Activated naive CD8-positive, alpha-beta T cell treated with anti-CD3 and anti-CD28 coated beads, Interleukin-2, amount 50 U/mL, for 16 hours (primary cell): ENCODE results near the gene EVC2.

Experiments used
- DNase-seq: peaks from one replicate; pipeline ENCODE4 v3.0.0-alpha.2; 2020; ENCODE audit warnings: low read depth, low spot score

Gene EVC2

DNA sequence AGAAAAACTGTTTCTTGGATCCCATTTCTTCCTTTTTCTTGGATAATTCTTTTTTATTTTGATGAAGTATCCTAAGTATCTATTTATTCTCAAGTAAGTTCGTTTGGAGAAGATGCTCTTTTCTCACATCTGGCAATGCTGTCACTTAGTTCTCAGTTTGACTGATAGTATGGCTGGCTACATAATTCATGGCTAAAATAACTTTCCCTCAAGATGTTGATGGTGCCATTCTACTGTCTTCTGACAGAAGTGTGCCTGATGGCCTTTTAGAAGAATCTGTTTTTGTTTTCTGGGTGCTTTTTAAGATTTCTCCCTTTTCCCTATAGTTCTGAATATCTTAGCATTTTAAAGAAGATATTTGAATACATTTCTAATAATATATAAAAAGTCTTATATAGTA is 41.6 kb downstream of the EVC2 start:
- no peak for DNase-seq

DNA sequence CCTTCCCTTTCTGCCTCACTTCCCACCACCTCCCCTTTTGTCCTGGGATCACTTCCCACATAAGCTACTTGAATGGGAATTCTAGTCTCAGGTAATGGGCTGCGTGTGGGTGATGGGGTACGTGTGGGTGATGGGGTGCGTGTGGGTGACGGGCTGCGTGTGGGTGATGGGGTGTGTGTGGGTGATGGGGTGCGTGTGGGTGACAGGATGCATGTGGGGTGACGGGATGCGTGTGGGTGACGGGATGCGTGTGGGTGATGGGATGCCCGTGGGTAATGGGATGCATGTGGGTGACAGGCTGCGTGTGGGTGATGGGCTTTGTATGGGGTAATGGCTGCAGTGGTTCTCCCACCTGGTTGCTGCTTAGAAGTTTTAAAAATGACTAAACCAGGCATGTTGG is 43.6 kb downstream of the EVC2 start:
- DNase-seq: no peak

DNA sequence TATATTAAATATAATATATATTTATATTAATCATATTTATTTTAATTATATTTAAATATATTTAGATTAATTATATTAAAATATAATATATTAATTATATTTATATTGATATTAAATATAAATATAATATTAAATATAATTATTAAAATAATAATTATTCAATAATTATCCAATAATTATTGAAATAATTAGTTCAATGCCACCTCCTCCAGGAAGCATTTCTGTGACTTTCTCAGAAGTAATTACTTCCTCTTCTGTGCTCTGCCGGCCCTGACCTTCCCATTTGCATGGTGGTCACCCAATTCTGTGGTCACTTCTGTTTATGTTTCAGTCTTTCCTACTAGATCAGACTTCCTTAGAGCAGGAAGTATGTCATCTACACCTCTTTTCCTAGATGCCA is 45.8 kb downstream of the EVC2 start:
- DNase-seq: no peak

DNA sequence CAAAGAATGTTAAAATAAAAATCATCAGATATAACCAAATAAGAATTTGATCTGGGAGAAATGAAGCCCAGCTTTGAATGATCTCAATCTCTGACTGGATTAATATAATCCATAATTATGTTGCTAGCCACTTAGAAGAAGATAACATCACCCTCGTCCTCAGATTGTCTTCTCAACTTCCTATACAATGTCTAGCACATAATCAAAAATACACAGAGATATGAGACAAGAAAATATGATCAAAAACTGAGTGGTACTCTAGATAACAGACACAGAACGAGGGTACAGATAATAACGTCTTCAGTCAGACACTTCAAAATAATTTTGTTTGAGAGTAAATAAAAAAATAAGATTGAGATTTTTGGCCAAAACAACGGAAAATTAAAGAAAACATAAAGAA is 47.1 kb downstream of the EVC2 start:
- DNase-seq: no peak

GRCh38 chr4:5660185-5660584 is 48.2 kb downstream of the EVC2 start:
- no peak for DNase-seq

DNA sequence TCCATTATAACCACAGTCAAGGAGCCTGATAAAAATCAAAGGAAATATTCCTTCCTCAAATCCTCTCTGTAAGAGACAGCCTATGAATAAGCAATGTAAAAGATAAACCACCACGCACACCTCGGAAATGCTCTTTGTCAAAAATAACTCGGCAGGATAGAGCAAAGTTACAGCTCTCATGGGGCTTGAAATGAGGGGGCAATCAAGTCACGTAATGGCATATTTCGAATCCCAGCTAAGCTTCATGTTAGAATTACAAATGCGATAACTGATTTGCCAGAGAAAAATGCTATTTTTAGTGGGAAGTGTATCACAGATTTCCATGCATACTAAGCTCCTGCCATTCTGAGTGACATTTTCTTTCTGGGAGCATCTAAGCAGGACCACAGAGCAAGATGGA is 49.4 kb downstream of the EVC2 start:
- no peak for DNase-seq

- DNase-seq: no peak
These were observed 51.9 kb downstream of the EVC2 start for GRCh38 chr4:5656415-5656814.

GRCh38 chr4:5654791-5655190 is 53.6 kb downstream of the EVC2 start:
- DNase-seq: no peak

GRCh38 chr4:5651089-5651488 is 57.3 kb downstream of the EVC2 start:
- DNase-seq: no peak

GRCh38 chr4:5650040-5650439 is 58.3 kb downstream of the EVC2 start:
- no peak for DNase-seq

GRCh38 chr4:5647351-5647750 is 61.0 kb downstream of the EVC2 start:
- no peak for DNase-seq

DNA sequence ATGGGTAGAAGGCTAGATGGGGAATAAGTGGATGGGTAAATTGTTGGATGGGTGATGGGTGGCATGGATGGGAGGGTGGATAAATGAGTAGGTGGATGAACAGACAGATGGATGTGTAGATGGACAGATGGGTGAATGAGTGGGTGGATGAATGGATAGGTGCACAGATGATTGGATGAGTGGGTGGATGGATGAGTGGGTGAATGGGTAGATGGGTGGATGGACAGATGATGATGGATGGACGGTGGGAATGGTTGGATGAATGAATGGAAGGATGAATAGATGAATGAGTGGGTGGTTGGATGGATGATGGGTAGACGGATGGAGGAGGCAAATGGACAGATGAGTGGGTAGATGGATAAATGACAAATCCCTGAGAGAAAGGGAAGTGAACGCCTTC is 68.3 kb downstream of the EVC2 start:
- DNase-seq: no peak

DNA sequence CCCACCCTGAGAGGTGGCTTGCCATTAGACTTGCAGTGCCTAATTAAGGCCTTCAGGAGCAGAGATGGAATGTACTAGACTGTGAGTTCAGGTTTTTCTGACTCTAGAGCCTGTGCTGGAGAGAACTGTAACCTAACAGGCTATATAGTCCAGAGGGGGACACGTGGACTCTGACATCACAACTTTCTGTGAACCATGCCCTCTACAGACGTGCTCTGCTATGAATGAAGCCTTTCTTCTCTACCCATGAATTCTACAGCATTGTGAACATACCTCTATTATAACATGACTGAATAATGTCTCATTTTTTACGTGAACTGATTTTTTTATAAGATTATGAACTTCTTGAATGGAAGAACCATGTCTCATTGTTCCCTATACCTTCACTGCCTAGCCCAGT is 68.8 kb downstream of the EVC2 start:
- no peak for DNase-seq

DNA sequence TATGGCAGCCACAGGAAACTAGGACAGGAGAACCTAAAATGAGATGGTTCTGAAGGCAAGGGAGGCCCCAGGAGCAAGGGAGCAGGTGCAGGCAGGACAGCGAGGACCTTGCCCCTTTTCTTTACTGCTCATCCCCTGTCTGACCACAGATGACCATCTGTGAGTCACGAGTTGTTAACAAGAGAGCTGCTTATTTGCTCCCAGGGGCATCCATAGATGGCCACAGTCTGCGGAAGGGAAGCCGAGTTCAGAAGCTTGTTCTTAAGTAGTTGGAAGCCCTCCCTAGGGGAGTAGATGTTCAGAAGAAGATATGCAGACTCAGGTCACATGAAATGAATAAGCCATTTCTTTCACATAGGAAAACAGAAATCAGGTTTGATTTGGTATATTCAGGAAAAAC is 69.4 kb downstream of the EVC2 start:
- DNase-seq: no peak

DNA sequence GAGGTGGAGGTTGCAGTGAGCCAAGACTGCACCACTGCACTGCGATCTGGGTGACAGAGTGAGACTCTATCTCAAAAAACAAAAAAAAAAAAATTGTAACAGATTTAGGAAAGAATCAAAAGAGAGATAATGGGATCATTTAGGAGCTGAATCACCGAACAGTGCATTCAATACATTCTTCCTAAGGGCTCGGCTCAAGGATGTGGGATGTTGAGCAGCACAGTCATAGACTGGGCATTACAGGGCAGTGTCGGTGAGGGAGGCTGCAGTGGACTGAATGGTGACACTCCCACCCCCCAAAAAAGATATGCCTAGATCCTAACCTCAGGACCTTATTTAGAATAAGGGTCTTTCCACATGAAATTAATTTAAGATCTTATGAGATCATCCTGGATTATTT is 70.0 kb downstream of the EVC2 start:
- no peak for DNase-seq

DNA sequence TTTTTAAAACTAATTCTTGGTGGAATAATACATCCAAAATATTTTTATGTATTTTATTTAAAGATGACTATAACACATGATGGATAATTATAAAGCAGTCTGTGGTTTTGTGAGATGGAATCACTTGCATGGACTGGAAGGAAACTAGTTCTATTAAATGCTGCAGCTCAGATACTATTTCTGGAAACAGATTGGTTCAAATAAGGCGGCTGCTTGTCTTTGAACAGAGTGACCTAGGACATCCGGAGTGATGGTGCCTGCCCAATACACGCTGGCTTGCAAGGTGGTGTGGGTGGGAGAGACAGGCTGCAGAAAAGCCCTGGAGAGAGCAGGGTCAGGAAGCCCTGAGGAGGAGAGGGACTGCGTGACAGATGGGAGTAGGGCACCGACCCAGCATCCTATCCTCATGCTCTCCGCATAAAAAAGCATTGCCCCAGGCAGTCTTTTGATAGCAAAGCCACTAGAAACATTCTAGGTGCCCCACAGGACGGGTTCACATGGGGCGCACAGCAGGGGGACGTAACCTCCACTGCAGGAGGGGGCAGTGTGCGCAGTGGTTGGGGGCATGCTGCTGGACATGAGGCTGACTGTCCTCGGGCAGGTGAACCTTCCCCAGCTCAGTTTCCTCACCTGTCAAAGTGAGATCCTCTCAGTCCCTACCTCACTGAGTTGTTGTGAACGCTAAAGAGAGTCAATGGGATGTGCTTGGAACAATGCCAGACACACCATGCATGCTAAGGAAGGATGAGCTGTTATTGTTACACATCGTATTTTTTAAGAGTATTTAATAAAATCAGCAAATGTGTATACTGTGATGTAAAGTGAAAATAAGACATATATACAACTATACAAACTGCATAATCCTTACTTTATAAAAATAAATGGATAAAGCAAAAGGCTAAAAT is 71.3 kb downstream of the EVC2 start:
- DNase-seq: no peak

DNA sequence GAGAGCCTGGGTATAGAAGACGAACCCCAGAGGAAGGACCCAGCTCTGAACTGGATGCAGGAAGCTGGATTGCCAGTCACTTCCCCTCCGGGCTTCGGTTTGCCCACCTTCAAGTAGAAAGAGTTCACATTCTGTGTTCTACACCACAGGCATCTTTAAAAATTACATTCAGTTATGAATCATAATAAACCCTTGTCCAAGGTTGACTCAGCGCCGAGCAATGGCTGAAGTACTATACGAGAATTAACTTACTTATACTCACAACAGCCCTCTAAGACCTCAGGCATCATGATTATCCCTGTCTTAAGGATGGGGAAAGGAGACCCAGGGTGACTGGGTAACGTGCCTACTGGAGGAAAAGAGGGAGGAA is 72.5 kb downstream of the EVC2 start:
- DNase-seq: no peak

GRCh38 chr4:5632571-5632970 is 75.8 kb downstream of the EVC2 start:
- no peak for DNase-seq

DNA sequence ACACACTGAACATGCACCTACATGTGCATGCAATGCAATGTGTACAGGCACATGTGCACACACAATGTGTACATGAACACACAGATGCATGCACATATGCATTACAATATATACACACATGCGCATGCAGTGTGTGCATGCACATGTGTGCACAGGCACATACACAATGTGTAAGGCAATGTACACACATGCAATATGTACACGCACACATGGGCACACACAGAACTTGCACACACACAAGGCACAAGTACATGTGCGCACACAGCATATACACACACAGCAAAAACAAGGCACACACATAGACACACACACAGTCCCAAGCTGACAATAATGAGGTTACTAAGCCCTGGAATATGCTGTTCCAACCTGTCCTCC is 76.3 kb downstream of the EVC2 start:
- no peak for DNase-seq

DNA sequence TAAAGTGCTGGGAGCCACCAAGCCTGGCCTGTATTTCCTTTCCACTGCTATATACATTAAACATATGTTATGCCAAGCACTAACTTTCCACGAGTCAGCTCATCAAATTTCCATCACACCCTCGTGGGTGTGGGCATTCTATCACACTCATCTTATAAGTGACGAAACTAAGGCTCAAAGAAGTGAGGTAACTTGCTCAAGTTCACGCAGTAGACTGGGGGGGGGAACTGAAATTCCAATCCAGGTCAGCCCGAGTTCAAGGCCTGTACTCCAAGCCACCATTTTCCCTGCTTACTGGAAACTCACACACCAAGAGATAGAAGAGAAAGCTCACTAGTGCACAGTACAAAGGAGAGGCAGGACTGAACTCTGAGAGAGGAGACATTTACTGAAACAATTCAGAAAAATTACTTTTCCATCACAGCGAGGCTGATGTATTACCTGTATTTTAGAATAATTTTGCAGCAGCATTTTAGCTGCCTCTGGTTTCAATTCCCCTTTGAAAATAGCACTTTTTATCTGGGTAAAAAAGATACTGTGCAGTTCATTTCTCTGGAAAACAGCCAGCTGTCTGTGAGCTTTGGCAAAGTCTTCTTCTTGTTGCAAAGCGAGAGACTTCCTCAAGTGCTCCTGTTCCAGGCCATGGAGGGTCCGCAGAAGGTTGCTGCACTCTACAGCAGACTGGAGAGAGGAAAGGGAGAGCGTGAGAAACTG is 76.8 kb downstream of the EVC2 start:
- no peak for DNase-seq

GRCh38 chr4:5630762-5631161 is 77.6 kb downstream of the EVC2 start:
- no peak for DNase-seq

DNA sequence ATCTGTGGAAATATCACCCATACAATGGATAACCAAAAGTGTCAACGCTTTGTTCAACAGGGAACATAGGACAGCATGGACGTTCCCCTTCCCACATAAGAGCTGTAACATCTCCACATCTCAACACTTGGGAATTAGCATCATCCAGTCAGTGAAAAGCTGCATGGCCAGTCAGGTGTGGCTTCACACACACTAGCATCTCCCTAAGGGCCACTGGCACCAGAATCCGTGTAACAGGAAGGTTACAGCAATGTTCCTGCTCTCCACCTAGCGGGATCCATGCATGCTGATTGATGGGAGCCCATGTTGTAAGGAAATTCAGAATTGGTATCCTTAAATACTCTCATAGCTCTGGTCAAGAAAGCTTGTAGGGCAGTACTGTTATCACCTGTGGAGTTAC is 78.8 kb downstream of the EVC2 start:
- DNase-seq: no peak

DNA sequence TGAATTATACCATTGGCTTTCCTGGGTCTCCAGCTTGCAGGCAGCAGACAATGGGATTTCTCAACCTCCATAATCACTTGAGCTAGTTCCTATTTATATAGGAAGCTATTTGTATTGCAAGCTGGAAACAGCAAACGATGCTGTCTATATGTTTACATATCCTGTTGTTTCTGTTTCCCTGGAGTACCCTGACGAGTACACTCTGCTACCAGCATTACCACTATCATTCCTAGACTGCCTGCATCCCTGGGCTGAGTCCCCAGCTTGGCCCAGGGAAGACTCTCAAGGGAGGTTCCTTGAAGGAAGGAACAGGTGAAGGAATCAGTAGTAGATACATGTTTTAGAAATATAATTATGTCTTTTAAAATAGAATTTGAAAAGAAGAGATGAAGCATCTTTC is 81.4 kb downstream of the EVC2 start:
- no peak for DNase-seq
